ENCODE measurements around the gene NFATC1. TPM values are rescaled to one million over a fixed set of nuclear protein-coding genes. Genes with fewer than 3 reads are reported as not detected.

The NFATC1 gene
- polyA plus RNA-seq, 1 donor from 2014 or later = 0.37 TPM

- H3K27me3 ChIP-seq (ENCODE audit: insufficient read depth, low read depth, low read length) = no peaks in the 10 kb centered on the region
- no peak overlapping the region for H3K9ac ChIP-seq (ENCODE audit: low read length)
- no peak overlapping the region for H2AFZ ChIP-seq (ENCODE audit: low read depth, low read length)
- H3K9me2 ChIP-seq (ENCODE audit: insufficient read depth, low read length) = no peaks in the 10 kb centered on the region
- H3K27ac ChIP-seq (ENCODE audit: low read length) = no peak overlapping the region
- no peak overlapping the region for H3K4me2 ChIP-seq (ENCODE audit: low read length)
- no peak overlapping the region for H3K4me3 ChIP-seq (ENCODE audit: low read length)
- H4K20me1 ChIP-seq (ENCODE audit: insufficient read depth) = no peaks in the 10 kb centered on the region
- no peaks in the 10 kb centered on the region for H3K36me3 ChIP-seq (ENCODE audit: insufficient read depth, low read length)
- H3F3A ChIP-seq (ENCODE audit: insufficient read depth, low read length, poor library complexity, severe bottlenecking) = no peaks in the 10 kb centered on the region
- H3K9me3 ChIP-seq (ENCODE audit: low read length) = no peaks in the 10 kb centered on the region
- H3K79me2 ChIP-seq (replicated peaks; ENCODE audit: insufficient read depth, low read length) = no peaks in the 10 kb centered on the region
- TF ChIP-seq SMC3 (conservative IDR thresholded peaks at IDR 0.05; ENCODE audit: poor library complexity) (no peak), POLR2AphosphoS5 (IDR thresholded peaks at IDR 0.05) (no peak), EZH2 (IDR thresholded peaks at IDR 0.05; ENCODE audit: borderline replicate concordance, insufficient read depth, low read length, poor library complexity, severe bottlenecking) (no peak), REST (IDR thresholded peaks at IDR 0.05; ENCODE audit: borderline replicate concordance) (no peak), RAD21 (conservative IDR thresholded peaks at IDR 0.05) (no peak), EP300 (conservative IDR thresholded peaks at IDR 0.05; ENCODE audit: poor library complexity, severe bottlenecking) (no peak), TAF1 (IDR thresholded peaks at IDR 0.05; ENCODE audit: low read depth) (no peak), MXI1 (conservative IDR thresholded peaks at IDR 0.05; ENCODE audit: poor library complexity, severe bottlenecking) (no peak), CTCF (IDR thresholded peaks at IDR 0.05; ENCODE audit: poor library complexity, severe bottlenecking) (no peak)
Measured at GRCh38 chr18:79372461-79372860, 23.3 kb upstream of the NFATC1 start.

- H3K27ac ChIP-seq (ENCODE audit: low read length) = no peak overlapping the region
- H3K9me3 ChIP-seq (ENCODE audit: low read length) = no peaks in the 10 kb centered on the region
- H2AFZ ChIP-seq (ENCODE audit: low read depth, low read length) = no peak overlapping the region
- no peaks in the 10 kb centered on the region for H3K9me2 ChIP-seq (ENCODE audit: insufficient read depth, low read length)
- H3K9ac ChIP-seq (ENCODE audit: low read length) = no peak overlapping the region
- H4K20me1 ChIP-seq (ENCODE audit: insufficient read depth) = no peaks in the 10 kb centered on the region
- H3K4me3 ChIP-seq (ENCODE audit: low read length) = no peak overlapping the region
- TF ChIP-seq CTCF (IDR thresholded peaks at IDR 0.05; ENCODE audit: poor library complexity, severe bottlenecking) (no peak), RAD21 (conservative IDR thresholded peaks at IDR 0.05) (no peak), TAF1 (IDR thresholded peaks at IDR 0.05; ENCODE audit: low read depth) (no peak), MXI1 (conservative IDR thresholded peaks at IDR 0.05; ENCODE audit: poor library complexity, severe bottlenecking) (no peak), POLR2AphosphoS5 (IDR thresholded peaks at IDR 0.05) (no peak), SMC3 (conservative IDR thresholded peaks at IDR 0.05; ENCODE audit: poor library complexity) (no peak), EZH2 (IDR thresholded peaks at IDR 0.05; ENCODE audit: borderline replicate concordance, insufficient read depth, low read length, poor library complexity, severe bottlenecking) (no peak), EP300 (conservative IDR thresholded peaks at IDR 0.05; ENCODE audit: poor library complexity, severe bottlenecking) (no peak), REST (IDR thresholded peaks at IDR 0.05; ENCODE audit: borderline replicate concordance) (no peak)
- no peaks in the 10 kb centered on the region for H3K36me3 ChIP-seq (ENCODE audit: insufficient read depth, low read length)
- no peak overlapping the region for H3K4me2 ChIP-seq (ENCODE audit: low read length)
- no peaks in the 10 kb centered on the region for H3K27me3 ChIP-seq (ENCODE audit: insufficient read depth, low read depth, low read length)
- H3F3A ChIP-seq (ENCODE audit: insufficient read depth, low read length, poor library complexity, severe bottlenecking) = no peaks in the 10 kb centered on the region
- H3K79me2 ChIP-seq (replicated peaks; ENCODE audit: insufficient read depth, low read length) = no peaks in the 10 kb centered on the region
Measured at GRCh38 chr18:79372991-79373390, 22.7 kb upstream of the NFATC1 start.
